ENCODE results near the gene ARHGEF33. TPM values are rescaled to one million over a fixed set of nuclear protein-coding genes. Genes with fewer than 3 reads are reported as not detected.

Gene ARHGEF33
- total RNA-seq, 1 experiment from 2014 or later: 0.30 TPM

GRCh38 chr2:38898256-38898655 lies 8.6 kb downstream of the ARHGEF33 start:
- Histone ChIP-seq H3K4me3 (replicated peaks in 1 of 2; ENCODE audit: low read depth in 1 of 2, low read length in 2 of 2) (no peak overlapping the region), H3K36me3 (ENCODE audit: control insufficient read depth in 1 of 2, insufficient read depth in 2 of 2, low read length in 2 of 2) (no peaks in the 10 kb centered on the region), H4K20me1 (ENCODE audit: insufficient read depth) (no peaks in the 10 kb centered on the region), H3K27me3 (ENCODE audit: insufficient read depth, low read length) (no peaks in the 10 kb centered on the region), H2AFZ (ENCODE audit: low read depth, low read length, poor library complexity, severe bottlenecking) (no peak overlapping the region), H3K9me2 (ENCODE audit: insufficient read depth) (no peaks in the 10 kb centered on the region), H3K9me3 (ENCODE audit: control insufficient read depth in 1 of 2, insufficient read depth in 1 of 2, low read depth in 1 of 2, low read length in 2 of 2) (no peaks in the 10 kb centered on the region), H3K9ac (ENCODE audit: low read length) (no peak overlapping the region), H3K27ac (ENCODE audit: low read depth, low read length) (no peak overlapping the region), H3K79me2 (ENCODE audit: insufficient read depth, low read length) (no peaks in the 10 kb centered on the region), H3K4me2 (ENCODE audit: low read length) (no peak overlapping the region), H3K4me1 (ENCODE audit: control insufficient read depth in 1 of 2, insufficient read depth in 2 of 2, low read length in 2 of 2) (no peaks in the 10 kb centered on the region)
- ChIA-PET CTCF (no interaction called here), RAD21 (ENCODE audit: low non-redundant PET in 1 of 2, low total read pairs in 2 of 2, uncharacterized antibody in 2 of 2, unreplicated experiment in 2 of 2) (no interaction called here), POLR2A (interaction anchor here (1.1 kb wide), 1 partner anchor 22 kb away, joined by 3 read pairs; the partner anchor contains the start of genes DHX57 and MORN2)
- intact Hi-C loops (cut with micrococcal nuclease): no loop called here
- BruUV-seq (replicated peaks): no TSS peak
- no peak for TF ChIP-seq FOSL1 (IDR thresholded peaks at IDR 0.05; ENCODE audit: low read depth)
- no peak for TF ChIP-seq POLR2A (IDR thresholded peaks at IDR 0.05; ENCODE audit: borderline replicate concordance, extremely low read depth, insufficient read depth, insufficient read length)
- no peak for TF ChIP-seq SRF (IDR thresholded peaks at IDR 0.05; ENCODE audit: low read depth)
- ATAC-seq (no peak), DNase-seq (ENCODE audit: low read depth, low spot score) (no peak)

GRCh38 chr2:38900726-38901125 lies 11.1 kb downstream of the ARHGEF33 start:
- no peak overlapping the region for H3K9ac ChIP-seq (ENCODE audit: low read length)
- H3K4me3 ChIP-seq (replicated peaks in 1 of 2; ENCODE audit: low read depth in 1 of 2, low read length in 2 of 2): no peak overlapping the region
- H3K36me3 ChIP-seq (ENCODE audit: control insufficient read depth in 1 of 2, insufficient read depth in 2 of 2, low read length in 2 of 2): no peaks in the 10 kb centered on the region
- H3K4me2 ChIP-seq (ENCODE audit: low read length): no peak overlapping the region
- H4K20me1 ChIP-seq (ENCODE audit: insufficient read depth): no peaks in the 10 kb centered on the region
- TF ChIP-seq ZNF274 (IDR thresholded peaks at IDR 0.05; ENCODE audit: low read depth, low read length) (no peak), CTCF (IDR thresholded peaks at IDR 0.05 in 2 of 3, conservative IDR thresholded peaks at IDR 0.05 in 1 of 3; ENCODE audit: borderline replicate concordance in 1 of 3, insufficient read depth in 1 of 3, low read depth in 2 of 3, low read length in 2 of 3) (no peak), RAD21 (IDR thresholded peaks at IDR 0.05; ENCODE audit: low read depth) (no peak)
- no peak overlapping the region for H2AFZ ChIP-seq (ENCODE audit: low read depth, low read length, poor library complexity, severe bottlenecking)
- ChIA-PET RAD21 (ENCODE audit: low non-redundant PET in 1 of 2, low total read pairs in 2 of 2, uncharacterized antibody in 2 of 2, unreplicated experiment in 2 of 2) (no interaction called here), POLR2A (no interaction called here), CTCF (no interaction called here)
- H3K9me2 ChIP-seq (ENCODE audit: insufficient read depth): no peaks in the 10 kb centered on the region
- no peak overlapping the region for H3K27ac ChIP-seq (ENCODE audit: low read depth, low read length)
- H3K27me3 ChIP-seq (ENCODE audit: insufficient read depth, low read length): no peaks in the 10 kb centered on the region
- intact Hi-C loops (cut with micrococcal nuclease): no loop called here
- H3K4me1 ChIP-seq (ENCODE audit: control insufficient read depth in 1 of 2, insufficient read depth in 2 of 2, low read length in 2 of 2): no peaks in the 10 kb centered on the region
- ATAC-seq (no peak), DNase-seq (ENCODE audit: low read depth, low spot score) (no peak)
- BruUV-seq (replicated peaks): no TSS peak
- H3K79me2 ChIP-seq (ENCODE audit: insufficient read depth, low read length): no peaks in the 10 kb centered on the region
- H3K9me3 ChIP-seq (ENCODE audit: control insufficient read depth in 1 of 2, insufficient read depth in 1 of 2, low read depth in 1 of 2, low read length in 2 of 2): no peaks in the 10 kb centered on the region

Measured in HCT116 (cell line).